ENCODE measurements around the gene RPS6KA2.

RPS6KA2 gene

DNA sequence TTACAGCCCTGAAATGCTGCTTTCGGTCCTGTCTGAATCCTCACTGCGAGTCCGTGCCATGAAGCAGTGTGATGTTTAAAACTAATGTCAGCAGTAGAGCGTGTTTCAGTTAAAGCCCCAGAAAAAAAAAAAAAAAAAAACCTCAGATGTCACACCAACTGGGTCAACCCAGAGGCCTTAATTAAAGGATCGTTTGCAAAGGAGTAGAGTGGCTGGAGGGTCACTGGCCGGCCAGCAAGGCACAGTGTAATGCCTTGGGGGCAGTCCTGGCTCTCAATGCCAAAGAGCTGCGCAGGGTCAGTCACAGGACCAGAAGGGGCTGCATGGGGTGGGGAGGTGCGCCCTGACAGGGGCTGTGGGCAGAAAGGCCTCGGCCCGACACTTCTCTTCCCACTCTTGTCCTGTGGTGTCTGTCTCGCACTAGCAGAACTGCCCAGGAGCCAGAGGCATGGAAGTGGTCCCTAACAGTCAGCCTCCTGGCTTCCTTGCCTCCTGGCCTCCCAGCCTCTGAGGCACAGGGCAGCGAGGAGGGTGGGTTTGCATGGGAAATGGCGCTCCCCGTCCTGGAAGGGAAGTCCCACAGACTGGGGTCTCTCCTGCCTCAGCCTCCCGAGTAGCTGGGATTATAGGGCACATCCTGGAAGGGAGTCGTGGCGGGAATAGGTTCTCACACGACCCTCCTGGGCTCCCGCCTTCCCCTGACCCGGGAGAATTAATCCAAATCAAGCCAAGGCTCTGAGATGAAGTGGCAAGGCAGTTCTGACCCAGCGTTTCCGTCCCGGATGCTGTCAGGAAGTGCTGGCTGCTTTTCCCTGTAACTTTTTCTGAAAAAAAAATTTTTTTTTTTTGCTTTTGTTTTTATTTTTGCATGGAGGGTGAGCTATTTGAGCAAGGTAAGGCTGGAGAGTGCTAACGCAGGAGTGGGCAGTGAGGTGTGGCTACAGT is 190.6 kb downstream of the RPS6KA2 start:
- H3K4me3 ChIP-seq (ENCODE audit: low read depth, low read length): no peak overlapping the region
- TF ChIP-seq, protein P1, sequence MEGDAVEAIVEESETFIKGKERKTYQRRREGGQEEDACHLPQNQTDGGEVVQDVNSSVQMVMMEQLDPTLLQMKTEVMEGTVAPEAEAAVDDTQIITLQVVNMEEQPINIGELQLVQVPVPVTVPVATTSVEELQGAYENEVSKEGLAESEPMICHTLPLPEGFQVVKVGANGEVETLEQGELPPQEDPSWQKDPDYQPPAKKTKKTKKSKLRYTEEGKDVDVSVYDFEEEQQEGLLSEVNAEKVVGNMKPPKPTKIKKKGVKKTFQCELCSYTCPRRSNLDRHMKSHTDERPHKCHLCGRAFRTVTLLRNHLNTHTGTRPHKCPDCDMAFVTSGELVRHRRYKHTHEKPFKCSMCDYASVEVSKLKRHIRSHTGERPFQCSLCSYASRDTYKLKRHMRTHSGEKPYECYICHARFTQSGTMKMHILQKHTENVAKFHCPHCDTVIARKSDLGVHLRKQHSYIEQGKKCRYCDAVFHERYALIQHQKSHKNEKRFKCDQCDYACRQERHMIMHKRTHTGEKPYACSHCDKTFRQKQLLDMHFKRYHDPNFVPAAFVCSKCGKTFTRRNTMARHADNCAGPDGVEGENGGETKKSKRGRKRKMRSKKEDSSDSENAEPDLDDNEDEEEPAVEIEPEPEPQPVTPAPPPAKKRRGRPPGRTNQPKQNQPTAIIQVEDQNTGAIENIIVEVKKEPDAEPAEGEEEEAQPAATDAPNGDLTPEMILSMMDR (IDR thresholded peaks at IDR 0.05; ENCODE audit: control insufficient read depth, extremely low read depth, insufficient read depth): no peak
- DNase-seq (ENCODE audit: low read depth): no peak

DNA sequence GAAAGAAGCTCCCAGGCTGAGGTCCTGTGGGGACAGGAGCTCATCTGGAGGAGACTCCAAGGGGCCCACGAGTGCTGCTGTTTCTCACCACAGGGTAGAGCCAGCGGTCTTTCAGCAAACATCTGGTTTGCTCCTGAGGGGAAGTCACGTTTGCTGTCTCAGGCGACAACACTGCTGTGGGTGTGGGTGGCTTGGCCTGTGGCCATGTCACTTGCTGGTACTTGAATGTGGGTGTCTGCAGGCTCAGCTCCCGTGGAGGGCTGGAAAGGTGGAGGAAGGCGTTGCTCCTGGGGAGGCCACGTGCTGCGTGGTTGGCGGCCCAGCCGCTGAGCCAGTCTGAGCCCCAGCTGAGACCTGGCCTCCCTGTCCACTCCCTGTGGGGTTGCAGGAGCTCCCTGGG is 191.5 kb downstream of the RPS6KA2 start:
- no peak for DNase-seq (ENCODE audit: low read depth)
- H3K4me3 ChIP-seq (ENCODE audit: low read depth, low read length): no peak overlapping the region
- TF ChIP-seq, protein P1 (IDR thresholded peaks at IDR 0.05; ENCODE audit: control insufficient read depth, extremely low read depth, insufficient read depth): no peak

DNA sequence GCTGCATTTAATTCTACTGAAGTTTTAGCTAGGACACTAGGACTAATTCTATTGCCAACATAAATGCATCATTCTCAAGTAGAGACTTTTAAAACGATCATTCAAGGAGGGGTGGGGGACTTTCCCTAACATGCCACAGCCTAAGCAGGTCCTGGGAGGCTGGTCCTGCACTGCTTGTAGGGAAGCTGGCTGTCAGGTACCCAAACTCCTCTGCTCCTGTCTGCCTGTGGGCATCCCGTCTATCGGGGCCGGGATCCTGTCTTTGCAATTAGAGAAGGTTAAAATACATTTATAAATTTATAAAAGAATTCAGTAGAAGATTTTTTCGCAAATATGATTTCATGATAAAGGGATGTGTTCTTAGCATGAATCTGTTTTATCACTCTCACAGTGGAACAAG is 192.7 kb downstream of the RPS6KA2 start:
- no peak overlapping the region for H3K4me3 ChIP-seq (ENCODE audit: low read depth, low read length)
- TF ChIP-seq, protein P1 (IDR thresholded peaks at IDR 0.05; ENCODE audit: control insufficient read depth, extremely low read depth, insufficient read depth): no peak
- no peak for DNase-seq (ENCODE audit: low read depth)

DNA sequence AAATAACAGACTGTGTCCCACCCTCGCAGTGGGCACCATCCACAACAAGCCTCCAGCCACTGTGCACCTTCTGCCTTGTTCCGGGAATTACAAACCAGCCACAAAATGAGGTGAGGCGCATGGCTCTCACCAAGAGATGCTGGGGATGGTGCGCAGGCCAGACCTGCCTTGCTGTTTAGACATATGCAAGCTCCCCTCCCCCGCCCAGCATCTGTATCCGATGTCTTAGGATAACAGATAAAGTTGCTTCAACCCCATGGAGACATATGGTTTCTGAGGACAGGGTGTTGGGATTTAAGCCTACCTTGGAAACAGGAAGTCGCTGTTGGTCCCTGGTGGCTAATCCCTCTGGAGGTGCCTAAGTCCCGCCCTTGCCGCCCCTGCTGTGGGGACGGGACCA is 194.0 kb downstream of the RPS6KA2 start:
- TF ChIP-seq, protein P1 (IDR thresholded peaks at IDR 0.05; ENCODE audit: control insufficient read depth, extremely low read depth, insufficient read depth): no peak
- no peak for DNase-seq (ENCODE audit: low read depth)
- no peak overlapping the region for H3K4me3 ChIP-seq (ENCODE audit: low read depth, low read length)

DNA sequence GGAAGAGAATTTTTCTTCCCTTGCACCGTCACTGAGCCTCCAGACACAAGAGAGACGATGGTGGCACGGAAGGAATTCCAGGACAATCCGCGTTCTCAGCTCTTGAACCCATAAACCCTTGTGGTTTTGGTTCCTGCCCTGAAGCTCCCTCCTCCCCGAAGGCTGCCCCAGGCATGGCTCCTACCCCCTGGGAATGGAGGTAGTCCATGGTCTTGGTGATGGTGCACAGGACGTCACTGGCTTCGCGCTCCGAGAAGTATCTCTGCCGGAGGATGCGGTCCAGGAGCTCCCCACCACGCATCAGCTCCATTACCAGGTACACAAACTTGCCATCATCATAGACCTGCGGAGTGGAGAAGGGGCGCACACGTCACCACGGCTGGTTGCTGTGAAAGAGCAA is 196.8 kb downstream of the RPS6KA2 start:
- TF ChIP-seq, protein P1 (IDR thresholded peaks at IDR 0.05; ENCODE audit: control insufficient read depth, extremely low read depth, insufficient read depth): no peak
- no peak for DNase-seq (ENCODE audit: low read depth)
- no peak overlapping the region for H3K4me3 ChIP-seq (ENCODE audit: low read depth, low read length)

DNA sequence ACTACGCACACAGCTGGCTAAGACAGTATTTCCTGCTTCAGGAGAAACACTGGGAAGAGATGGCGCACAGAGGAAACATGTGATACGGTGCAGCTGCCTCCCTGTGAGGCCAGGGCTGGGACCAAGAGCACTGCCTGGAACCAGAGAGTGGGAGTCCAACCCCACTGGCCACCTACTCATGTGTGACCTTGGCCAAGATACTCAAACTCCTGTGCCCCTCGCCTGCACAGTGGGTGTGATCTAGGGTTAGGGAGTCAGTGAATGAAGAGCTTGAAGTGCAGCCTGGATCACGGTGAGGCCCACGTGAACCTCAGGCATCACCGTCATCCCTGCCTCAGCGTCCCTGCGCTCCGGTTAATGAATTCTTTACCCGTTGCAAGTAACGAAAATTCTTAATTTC is 202.6 kb downstream of the RPS6KA2 start:
- DNase-seq (ENCODE audit: low read depth): no peak
- TF ChIP-seq, protein P1 (IDR thresholded peaks at IDR 0.05; ENCODE audit: control insufficient read depth, extremely low read depth, insufficient read depth): no peak
- no peak overlapping the region for H3K4me3 ChIP-seq (ENCODE audit: low read depth, low read length)

Measured in LNCaP clone FGC (cell line).